ENCODE results near the gene VWA8. TPM values are rescaled to one million over a fixed set of nuclear protein-coding genes. Genes with fewer than 3 reads are reported as not detected.
"Not testable (repeated sequence)": the region's sequence is repeated elsewhere in the genome, so short reads cannot be mapped to it uniquely, and the experiment has no call there.

Gene VWA8
- polyA plus RNA-seq, 1 donor: 11.6 TPM

GRCh38 chr13:41834697-41835096 is 126.2 kb downstream of the VWA8 start:
- not testable (repeated sequence) for H3K4me1 ChIP-seq (ENCODE audit: control insufficient read depth, insufficient read depth, low read length); H3K27me3 ChIP-seq (ENCODE audit: control insufficient read depth, insufficient read depth, low read length); H3K27ac ChIP-seq (ENCODE audit: low read length); H3K4me3 ChIP-seq (ENCODE audit: low read length); H3K9me3 ChIP-seq (ENCODE audit: control insufficient read depth, low read depth, low read length); DNase-seq
- H3K36me3 ChIP-seq (ENCODE audit: control insufficient read depth, insufficient read depth, low read length): peaks cover 15% of the 10 kb centered on the region
- WGBS (ENCODE audit: insufficient coverage, low lambda C conversion rate): 100% methylated on average over 2 of the region's 3 CpGs

- no peaks in the 10 kb centered on the region for H3K4me1 ChIP-seq (ENCODE audit: control insufficient read depth, insufficient read depth, low read length)
- no peak overlapping the region for H3K27ac ChIP-seq (ENCODE audit: low read length)
- no peaks in the 10 kb centered on the region for H3K9me3 ChIP-seq (ENCODE audit: control insufficient read depth, low read depth, low read length)
- no peak overlapping the region for H3K4me3 ChIP-seq (ENCODE audit: low read length)
- DNase-seq: no peak
- no peaks in the 10 kb centered on the region for H3K27me3 ChIP-seq (ENCODE audit: control insufficient read depth, insufficient read depth, low read length)
- H3K36me3 ChIP-seq (ENCODE audit: control insufficient read depth, insufficient read depth, low read length): peaks cover 17% of the 10 kb centered on the region
Measured at GRCh38 chr13:41833831-41834230, 127.1 kb downstream of the VWA8 start.

DNA sequence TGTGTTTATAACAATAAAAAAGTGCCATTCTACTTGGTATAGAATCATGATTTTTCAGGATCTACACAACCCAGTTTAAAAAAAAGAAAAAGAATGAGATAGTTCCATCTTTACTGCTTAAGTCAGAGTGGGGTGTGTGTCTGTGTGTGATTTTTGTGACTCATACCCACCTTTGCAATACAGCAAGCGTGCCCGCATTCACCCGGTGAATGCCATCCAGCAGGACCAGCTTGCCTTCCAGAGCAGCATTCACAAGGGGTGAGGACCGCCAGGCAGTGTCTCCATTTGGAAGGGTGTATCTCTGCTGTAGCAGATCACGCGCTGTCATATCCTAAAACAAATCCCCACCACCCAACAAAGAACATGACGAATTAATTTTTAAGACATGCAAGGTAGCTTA is 127.7 kb downstream of the VWA8 start:
- Histone ChIP-seq H3K4me3 (ENCODE audit: low read length) (no peak overlapping the region), H3K27ac (ENCODE audit: low read length) (no peak overlapping the region), H3K4me1 (ENCODE audit: control insufficient read depth, insufficient read depth, low read length) (no peaks in the 10 kb centered on the region), H3K9me3 (ENCODE audit: control insufficient read depth, low read depth, low read length) (no peaks in the 10 kb centered on the region), H3K36me3 (ENCODE audit: control insufficient read depth, insufficient read depth, low read length) (peaks cover 17% of the 10 kb centered on the region), H3K27me3 (ENCODE audit: control insufficient read depth, insufficient read depth, low read length) (no peaks in the 10 kb centered on the region)
- no peak for DNase-seq
- 96% methylated on average over 3 of the region's 7 CpGs for WGBS (ENCODE audit: insufficient coverage, low lambda C conversion rate)

GRCh38 chr13:41827507-41828213 is 133.2 kb downstream of the VWA8 start:
- no peaks in the 10 kb centered on the region for H3K4me1 ChIP-seq (ENCODE audit: control insufficient read depth, insufficient read depth, low read length)
- WGBS (ENCODE audit: insufficient coverage, low lambda C conversion rate): 60% methylated on average over 2 of the region's 5 CpGs
- no peaks in the 10 kb centered on the region for H3K27me3 ChIP-seq (ENCODE audit: control insufficient read depth, insufficient read depth, low read length)
- H3K9me3 ChIP-seq (ENCODE audit: control insufficient read depth, low read depth, low read length): no peaks in the 10 kb centered on the region
- DNase-seq: no peak
- no peak overlapping the region for H3K27ac ChIP-seq (ENCODE audit: low read length)
- H3K4me3 ChIP-seq (ENCODE audit: low read length): no peak overlapping the region
- peaks cover 20% of the 10 kb centered on the region for H3K36me3 ChIP-seq (ENCODE audit: control insufficient read depth, insufficient read depth, low read length)

GRCh38 chr13:41825691-41826090 is 135.2 kb downstream of the VWA8 start:
- H3K36me3 ChIP-seq (ENCODE audit: control insufficient read depth, insufficient read depth, low read length): peaks cover 12% of the 10 kb centered on the region
- no peaks in the 10 kb centered on the region for H3K4me1 ChIP-seq (ENCODE audit: control insufficient read depth, insufficient read depth, low read length)
- no peak overlapping the region for H3K27ac ChIP-seq (ENCODE audit: low read length)
- no peaks in the 10 kb centered on the region for H3K9me3 ChIP-seq (ENCODE audit: control insufficient read depth, low read depth, low read length)
- no peak overlapping the region for H3K4me3 ChIP-seq (ENCODE audit: low read length)
- DNase-seq: no peak
- no peaks in the 10 kb centered on the region for H3K27me3 ChIP-seq (ENCODE audit: control insufficient read depth, insufficient read depth, low read length)

GRCh38 chr13:41823476-41823875 is 137.4 kb downstream of the VWA8 start:
- H3K36me3 ChIP-seq (ENCODE audit: control insufficient read depth, insufficient read depth, low read length): peaks cover 10% of the 10 kb centered on the region
- no peaks in the 10 kb centered on the region for H3K27me3 ChIP-seq (ENCODE audit: control insufficient read depth, insufficient read depth, low read length)
- no peaks in the 10 kb centered on the region for H3K4me1 ChIP-seq (ENCODE audit: control insufficient read depth, insufficient read depth, low read length)
- DNase-seq: no peak
- WGBS (ENCODE audit: insufficient coverage, low lambda C conversion rate): no CpG with 5 or more reads among the region's 4 CpGs
- H3K27ac ChIP-seq (ENCODE audit: low read length): no peak overlapping the region
- H3K4me3 ChIP-seq (ENCODE audit: low read length): no peak overlapping the region
- H3K9me3 ChIP-seq (ENCODE audit: control insufficient read depth, low read depth, low read length): no peaks in the 10 kb centered on the region

- H3K4me3 ChIP-seq (ENCODE audit: low read length): no peak overlapping the region
- DNase-seq: no peak
- H3K9me3 ChIP-seq (ENCODE audit: control insufficient read depth, low read depth, low read length): no peaks in the 10 kb centered on the region
- no peaks in the 10 kb centered on the region for H3K27me3 ChIP-seq (ENCODE audit: control insufficient read depth, insufficient read depth, low read length)
- peaks cover 15% of the 10 kb centered on the region for H3K36me3 ChIP-seq (ENCODE audit: control insufficient read depth, insufficient read depth, low read length)
- no peak overlapping the region for H3K27ac ChIP-seq (ENCODE audit: low read length)
- no peaks in the 10 kb centered on the region for H3K4me1 ChIP-seq (ENCODE audit: control insufficient read depth, insufficient read depth, low read length)
Measured at GRCh38 chr13:41822560-41822959, 138.3 kb downstream of the VWA8 start.

DNA sequence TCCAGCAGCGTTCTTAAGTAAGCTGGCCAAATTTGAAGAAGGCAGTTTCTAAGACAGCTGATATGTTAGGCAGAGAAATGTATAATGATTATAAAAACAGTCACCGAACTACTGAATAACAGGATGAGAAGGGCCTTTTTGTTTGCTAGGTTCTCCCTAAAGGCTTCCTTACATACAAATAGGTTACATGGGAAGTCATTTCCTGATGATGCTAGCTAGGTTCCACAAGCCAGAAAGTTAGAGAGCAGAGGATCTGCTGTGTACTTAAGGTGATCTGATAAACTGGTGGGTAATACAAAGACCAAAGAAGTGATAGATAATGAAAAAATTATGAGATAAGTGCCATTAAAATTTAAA is 139.7 kb downstream of the VWA8 start:
- no peak for DNase-seq
- Histone ChIP-seq H3K9me3 (ENCODE audit: control insufficient read depth, low read depth, low read length) (no peaks in the 10 kb centered on the region), H3K4me1 (ENCODE audit: control insufficient read depth, insufficient read depth, low read length) (no peaks in the 10 kb centered on the region), H3K27ac (ENCODE audit: low read length) (no peak overlapping the region), H3K27me3 (ENCODE audit: control insufficient read depth, insufficient read depth, low read length) (no peaks in the 10 kb centered on the region), H3K4me3 (ENCODE audit: low read length) (no peak overlapping the region), H3K36me3 (ENCODE audit: control insufficient read depth, insufficient read depth, low read length) (peaks cover 12% of the 10 kb centered on the region)
- WGBS (ENCODE audit: insufficient coverage, low lambda C conversion rate): no CpG with 5 or more reads among the region's 2 CpGs

DNA sequence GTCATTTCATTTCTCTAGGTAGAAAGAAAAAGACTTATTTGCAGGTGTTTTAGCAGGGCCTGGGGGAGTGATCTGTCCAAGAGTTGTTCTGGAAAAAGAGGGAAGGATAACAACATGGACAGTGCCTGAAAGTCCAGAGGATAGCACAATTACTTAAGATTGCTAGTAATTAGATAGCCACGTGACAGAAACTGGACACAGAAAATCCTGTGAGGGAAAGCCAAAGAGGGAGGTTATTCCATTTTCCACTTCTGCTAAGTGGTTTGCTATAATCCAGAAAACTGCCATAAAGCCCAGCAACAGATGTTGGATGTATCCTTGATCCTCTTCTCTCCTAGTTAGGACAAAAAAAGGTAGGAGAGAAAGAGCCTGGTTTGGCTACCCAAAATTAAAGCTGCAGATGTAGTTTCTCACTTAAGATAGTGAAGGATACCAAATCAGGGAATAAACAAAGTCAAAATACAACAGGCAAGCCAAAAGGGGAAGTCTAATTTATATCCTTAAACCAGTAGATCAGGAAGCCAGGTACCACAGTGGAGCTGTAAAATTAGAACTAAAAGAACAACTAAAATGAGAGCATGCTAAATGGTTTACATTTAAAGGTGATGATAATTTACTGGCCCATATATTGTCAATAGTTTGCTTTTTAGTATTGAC is 140.2 kb downstream of the VWA8 start:
- Histone ChIP-seq H3K4me3 (ENCODE audit: low read length) (no peak overlapping the region), H3K4me1 (ENCODE audit: control insufficient read depth, insufficient read depth, low read length) (no peaks in the 10 kb centered on the region), H3K27ac (ENCODE audit: low read length) (no peak overlapping the region), H3K27me3 (ENCODE audit: control insufficient read depth, insufficient read depth, low read length) (no peaks in the 10 kb centered on the region), H3K9me3 (ENCODE audit: control insufficient read depth, low read depth, low read length) (no peaks in the 10 kb centered on the region), H3K36me3 (ENCODE audit: control insufficient read depth, insufficient read depth, low read length) (peaks cover 14% of the 10 kb centered on the region)
- DNase-seq: no peak
- no CpG with 5 or more reads among the region's 1 CpG for WGBS (ENCODE audit: insufficient coverage, low lambda C conversion rate)

- H3K36me3 ChIP-seq (ENCODE audit: control insufficient read depth, insufficient read depth, low read length): peaks cover 13% of the 10 kb centered on the region
- no peaks in the 10 kb centered on the region for H3K4me1 ChIP-seq (ENCODE audit: control insufficient read depth, insufficient read depth, low read length)
- no peaks in the 10 kb centered on the region for H3K9me3 ChIP-seq (ENCODE audit: control insufficient read depth, low read depth, low read length)
- no peak overlapping the region for H3K27ac ChIP-seq (ENCODE audit: low read length)
- no peaks in the 10 kb centered on the region for H3K27me3 ChIP-seq (ENCODE audit: control insufficient read depth, insufficient read depth, low read length)
- H3K4me3 ChIP-seq (ENCODE audit: low read length): no peak overlapping the region
- WGBS (ENCODE audit: insufficient coverage, low lambda C conversion rate): 100% methylated on average over 2 of the region's 3 CpGs
- no peak for DNase-seq
Measured at GRCh38 chr13:41816057-41816456, 144.9 kb downstream of the VWA8 start.

DNA sequence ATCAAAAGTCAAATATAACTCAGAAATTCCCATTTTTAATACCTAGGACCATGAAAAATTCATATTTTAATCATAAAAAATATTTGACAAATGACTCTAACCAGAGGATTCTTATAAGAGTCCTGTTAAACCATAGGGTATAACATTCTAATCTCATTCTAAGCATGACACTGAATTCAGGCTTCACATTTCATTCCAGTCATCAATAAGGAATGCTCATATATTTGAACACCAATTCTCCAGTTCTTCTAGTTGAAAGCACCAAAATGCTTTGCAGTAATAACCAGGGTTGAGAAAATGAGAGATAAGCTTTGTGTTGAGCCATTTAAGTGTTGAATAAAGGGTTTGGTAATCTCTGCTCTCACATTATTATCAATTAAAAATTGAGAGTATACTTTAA is 147.5 kb downstream of the VWA8 start:
- Histone ChIP-seq H3K27me3 (ENCODE audit: control insufficient read depth, insufficient read depth, low read length) (no peaks in the 10 kb centered on the region), H3K27ac (ENCODE audit: low read length) (no peak overlapping the region), H3K36me3 (ENCODE audit: control insufficient read depth, insufficient read depth, low read length) (peaks cover 13% of the 10 kb centered on the region), H3K9me3 (ENCODE audit: control insufficient read depth, low read depth, low read length) (no peaks in the 10 kb centered on the region), H3K4me1 (ENCODE audit: control insufficient read depth, insufficient read depth, low read length) (no peaks in the 10 kb centered on the region), H3K4me3 (ENCODE audit: low read length) (no peak overlapping the region)
- DNase-seq: no peak
